Neural cell (in vitro differentiated cells): Measurements from ENCODE around the gene NATD1.

ENCODE experiments used
- CTCF ChIP-seq: fragments of 450-650 bp; IDR thresholded peaks from 2 replicates; pipeline ENCODE4 v1.5.1; 2014; ENCODE audit warnings: antibody characterized with exemption, mild to moderate bottlenecking, moderate library complexity; ENCODE audit not compliant: poor library complexity, severe bottlenecking
- POLR2AphosphoS5 ChIP-seq: IDR thresholded peaks from 2 replicates; pipeline ENCODE4 v1.6.1; 2012
- REST ChIP-seq: IDR thresholded peaks from 2 replicates; pipeline ENCODE4 v1.6.1; 2012; ENCODE audit warnings: borderline replicate concordance

- TF ChIP-seq CTCF (no peak), REST (no peak), POLR2AphosphoS5 (no peak)
These were observed 3.1 kb downstream of the NATD1 start for GRCh38 chr17:21249920-21250703.
